Hepatocyte (in vitro differentiated cells): ENCODE data around the gene TMEM167A.

Source experiments
- CTCF ChIP-seq: fragments of 200-600 bp; sonication (generic); IDR thresholded peaks from 2 replicates; pipeline ENCODE4 v1.5.1; 2016; ENCODE audit warnings: antibody characterized with exemption, mild to moderate bottlenecking; ENCODE audit not compliant: poor library complexity
- EZH2 ChIP-seq: fragments of 200-600 bp; sonication (generic); IDR thresholded peaks from 2 replicates; pipeline ENCODE4 v1.6.1; 2016; ENCODE audit warnings: antibody characterized with exemption, mild to moderate bottlenecking, borderline replicate concordance
- EZH2phosphoT487 ChIP-seq: fragments of 200-600 bp; sonication (generic); IDR thresholded peaks from one replicate; pipeline ENCODE4 v1.6.1; 2018; ENCODE audit warnings: antibody characterized with exemption, mild to moderate bottlenecking, low read depth, moderate library complexity; ENCODE audit not compliant: unreplicated experiment, severe bottlenecking

GRCh38 chr5:83077662-83078261 lies 568 bp upstream of the TMEM167A start:
- TF ChIP-seq CTCF (no peak), EZH2phosphoT487 (no peak), EZH2 (no peak)
